ENCODE measurements around the gene C1orf116. TPM values are rescaled to one million over a fixed set of nuclear protein-coding genes. Genes with fewer than 3 reads are reported as not detected.

C1orf116 gene
- total RNA-seq, 2 donors from 2014 or later, result 36.5 to 107 TPM

DNA sequence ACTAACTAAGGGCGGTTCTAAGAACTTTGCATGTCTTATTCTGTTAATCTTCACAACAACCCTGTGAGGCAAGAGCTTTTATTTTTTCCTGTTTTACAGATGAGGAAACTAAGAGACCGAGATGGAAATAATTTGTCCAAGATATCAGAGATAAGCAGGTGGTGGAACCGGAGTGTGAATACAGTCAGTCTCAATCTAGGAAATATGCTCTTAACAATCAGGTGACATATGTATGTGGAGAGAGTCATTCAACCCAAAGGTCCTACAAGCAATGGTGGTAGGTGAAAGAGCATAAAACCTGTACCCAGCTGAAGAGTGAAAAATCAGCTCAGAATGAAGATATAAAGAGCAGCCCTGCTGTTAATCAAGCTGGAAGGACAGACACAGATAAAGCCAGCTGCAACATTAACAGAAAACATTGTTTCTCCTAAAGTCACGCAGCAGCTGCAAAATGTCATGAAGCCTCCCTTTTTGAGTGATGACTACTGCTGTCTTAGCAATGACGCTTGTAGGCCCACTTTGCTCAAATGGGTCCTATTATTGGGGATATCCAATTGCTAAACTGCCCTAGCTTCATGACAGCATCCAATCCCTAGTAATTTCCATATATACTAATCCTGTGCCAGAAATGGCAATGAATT lies 31.8 kb downstream of the C1orf116 start:
- H3K4me3 ChIP-seq, result no peak overlapping the region
- no peak overlapping the region for H3K27ac ChIP-seq
- H3K27me3 ChIP-seq (replicated peaks; ENCODE audit: insufficient read depth), result no peaks in the 10 kb centered on the region
- no peak for TF ChIP-seq POLR2AphosphoS5 (IDR thresholded peaks at IDR 0.05)
- TF ChIP-seq POLR2A (IDR thresholded peaks at IDR 0.05), result no peak
- TF ChIP-seq, protein P1, sequence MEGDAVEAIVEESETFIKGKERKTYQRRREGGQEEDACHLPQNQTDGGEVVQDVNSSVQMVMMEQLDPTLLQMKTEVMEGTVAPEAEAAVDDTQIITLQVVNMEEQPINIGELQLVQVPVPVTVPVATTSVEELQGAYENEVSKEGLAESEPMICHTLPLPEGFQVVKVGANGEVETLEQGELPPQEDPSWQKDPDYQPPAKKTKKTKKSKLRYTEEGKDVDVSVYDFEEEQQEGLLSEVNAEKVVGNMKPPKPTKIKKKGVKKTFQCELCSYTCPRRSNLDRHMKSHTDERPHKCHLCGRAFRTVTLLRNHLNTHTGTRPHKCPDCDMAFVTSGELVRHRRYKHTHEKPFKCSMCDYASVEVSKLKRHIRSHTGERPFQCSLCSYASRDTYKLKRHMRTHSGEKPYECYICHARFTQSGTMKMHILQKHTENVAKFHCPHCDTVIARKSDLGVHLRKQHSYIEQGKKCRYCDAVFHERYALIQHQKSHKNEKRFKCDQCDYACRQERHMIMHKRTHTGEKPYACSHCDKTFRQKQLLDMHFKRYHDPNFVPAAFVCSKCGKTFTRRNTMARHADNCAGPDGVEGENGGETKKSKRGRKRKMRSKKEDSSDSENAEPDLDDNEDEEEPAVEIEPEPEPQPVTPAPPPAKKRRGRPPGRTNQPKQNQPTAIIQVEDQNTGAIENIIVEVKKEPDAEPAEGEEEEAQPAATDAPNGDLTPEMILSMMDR (IDR thresholded peaks at IDR 0.05), result no peak
- no peak for DNase-seq (ENCODE audit: low spot score)
- intact Hi-C loops (cut with DNase I), result no loop called here
- peaks cover 14% of the 10 kb centered on the region for H3K4me1 ChIP-seq (replicated peaks)
- no peaks in the 10 kb centered on the region for H3K9me3 ChIP-seq
- WGBS, result 80% methylated on average over 5 of the region's 5 CpGs
- H3K36me3 ChIP-seq, result no peaks in the 10 kb centered on the region

DNA sequence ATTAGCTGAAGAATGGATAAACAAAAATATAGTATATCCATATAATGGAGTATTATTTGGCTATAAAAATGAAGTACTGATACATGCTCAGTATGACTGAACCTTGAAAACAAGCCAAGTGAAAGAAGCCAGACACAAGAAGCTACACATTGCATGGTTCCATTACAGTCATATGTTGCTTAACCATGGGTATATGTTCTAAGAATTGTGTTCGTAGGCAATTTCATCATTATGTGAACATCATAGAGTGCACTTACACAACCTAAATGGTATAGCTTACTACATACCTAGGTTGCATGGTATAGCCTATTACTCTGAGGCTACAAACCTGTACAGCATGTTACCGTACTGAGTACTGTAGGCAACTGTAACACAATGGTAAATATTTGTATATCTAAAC lies 33.7 kb downstream of the C1orf116 start:
- Histone ChIP-seq H3K27ac (no peak overlapping the region), H3K9me3 (no peaks in the 10 kb centered on the region), H3K27me3 (replicated peaks; ENCODE audit: insufficient read depth) (no peaks in the 10 kb centered on the region), H3K4me1 (replicated peaks) (peaks cover 10% of the 10 kb centered on the region), H3K36me3 (no peaks in the 10 kb centered on the region), H3K4me3 (no peak overlapping the region)
- intact Hi-C loops (cut with DNase I), result no loop called here
- DNase-seq (ENCODE audit: low spot score), result no peak
- WGBS, result 85% methylated on average over 2 of the region's 2 CpGs
- TF ChIP-seq POLR2AphosphoS5 (IDR thresholded peaks at IDR 0.05) (peak; percentile 34), POLR2A (IDR thresholded peaks at IDR 0.05) (no peak)

DNA sequence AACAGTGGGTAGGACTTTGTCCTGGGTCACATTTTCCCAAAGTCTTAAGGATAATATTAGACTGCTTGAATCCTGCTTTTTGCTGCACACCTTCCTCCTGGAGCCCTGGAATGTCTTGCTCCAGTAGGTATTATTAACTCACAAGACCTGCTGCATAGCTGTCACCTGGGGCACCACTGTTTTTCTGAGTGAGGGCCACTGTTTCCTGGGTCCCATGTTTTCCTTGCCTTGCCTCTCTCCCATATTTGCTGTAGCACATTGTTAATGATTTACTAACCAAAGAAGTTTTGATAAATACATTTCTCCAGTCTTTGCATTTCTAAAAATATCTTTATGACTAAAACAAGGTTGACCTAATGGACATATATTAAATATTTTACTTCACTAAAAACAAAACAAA lies 39.8 kb downstream of the C1orf116 start:
- H3K27me3 ChIP-seq (replicated peaks; ENCODE audit: insufficient read depth), result no peaks in the 10 kb centered on the region
- H3K36me3 ChIP-seq, result no peaks in the 10 kb centered on the region
- no peak overlapping the region for H3K4me3 ChIP-seq
- H3K9me3 ChIP-seq, result no peaks in the 10 kb centered on the region
- intact Hi-C loops (cut with DNase I), result no loop called here
- H3K4me1 ChIP-seq (replicated peaks), result no peaks in the 10 kb centered on the region
- no peak overlapping the region for H3K27ac ChIP-seq
- TF ChIP-seq POLR2AphosphoS5 (IDR thresholded peaks at IDR 0.05), result no peak
- TF ChIP-seq POLR2A (IDR thresholded peaks at IDR 0.05), result no peak
- TF ChIP-seq, protein P1 (IDR thresholded peaks at IDR 0.05), result no peak
- DNase-seq (ENCODE audit: low spot score), result no peak

DNA sequence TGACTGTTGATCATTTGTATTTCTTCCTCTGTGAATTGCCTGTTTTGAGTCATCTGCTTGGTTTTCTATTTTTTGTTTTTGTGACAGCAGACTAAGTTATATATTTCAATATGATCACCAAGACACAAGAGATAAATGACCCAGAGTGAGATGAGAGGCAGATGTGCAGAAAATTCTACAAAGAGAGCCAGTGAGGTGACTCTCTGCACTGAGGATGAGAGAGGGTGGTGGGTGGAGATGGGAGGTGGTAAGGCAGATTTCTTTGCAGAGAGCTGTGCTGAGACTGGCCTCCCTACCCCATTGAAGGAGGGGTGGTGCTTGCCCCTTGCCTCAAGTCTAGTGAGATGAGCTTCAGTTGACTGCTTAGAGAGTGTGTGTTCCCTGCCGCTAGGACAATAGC lies 44.7 kb downstream of the C1orf116 start:
- no peak for DNase-seq (ENCODE audit: low spot score)
- TF ChIP-seq POLR2AphosphoS5 (IDR thresholded peaks at IDR 0.05), result no peak
- no peak for TF ChIP-seq POLR2A (IDR thresholded peaks at IDR 0.05)
- TF ChIP-seq, protein P1 (IDR thresholded peaks at IDR 0.05), result no peak
- no peaks in the 10 kb centered on the region for H3K27me3 ChIP-seq (replicated peaks; ENCODE audit: insufficient read depth)
- H3K36me3 ChIP-seq, result no peaks in the 10 kb centered on the region
- no peaks in the 10 kb centered on the region for H3K9me3 ChIP-seq
- 100% methylated on average over 1 of the region's 1 CpG for WGBS
- intact Hi-C loops (cut with DNase I), result no loop called here
- H3K4me1 ChIP-seq (replicated peaks), result no peaks in the 10 kb centered on the region
- no peak overlapping the region for H3K27ac ChIP-seq
- H3K4me3 ChIP-seq, result no peak overlapping the region

DNA sequence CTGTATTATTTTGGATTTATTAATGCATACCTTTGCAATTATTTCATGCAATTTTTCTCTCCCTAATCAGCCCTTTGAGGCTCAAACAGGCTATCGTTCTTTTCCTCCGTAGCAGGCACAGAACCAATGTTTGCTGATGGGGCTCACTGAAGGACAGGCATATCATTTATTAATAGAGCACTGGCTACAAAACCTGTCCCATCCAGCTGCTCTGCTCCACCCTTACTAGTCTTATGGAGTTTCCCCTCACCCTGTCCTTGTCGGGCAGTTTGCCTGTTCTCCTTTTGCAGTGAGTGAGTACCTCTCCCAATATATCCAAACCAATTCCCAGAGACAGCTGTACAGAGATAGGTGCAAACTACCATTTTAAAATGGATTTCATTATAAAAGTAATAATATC lies 45.7 kb downstream of the C1orf116 start:
- H3K27ac ChIP-seq, result no peak overlapping the region
- H3K27me3 ChIP-seq (replicated peaks; ENCODE audit: insufficient read depth), result no peaks in the 10 kb centered on the region
- no peaks in the 10 kb centered on the region for H3K4me1 ChIP-seq (replicated peaks)
- no peak for TF ChIP-seq POLR2A (IDR thresholded peaks at IDR 0.05)
- TF ChIP-seq, protein P1 (IDR thresholded peaks at IDR 0.05), result no peak
- TF ChIP-seq POLR2AphosphoS5 (IDR thresholded peaks at IDR 0.05), result no peak
- no peaks in the 10 kb centered on the region for H3K36me3 ChIP-seq
- H3K4me3 ChIP-seq, result no peak overlapping the region
- H3K9me3 ChIP-seq, result no peaks in the 10 kb centered on the region
- no peak for DNase-seq (ENCODE audit: low spot score)
- WGBS, result 45% methylated on average over 3 of the region's 3 CpGs
- intact Hi-C loops (cut with DNase I), result no loop called here

All from prostate gland (tissue), 2 donors.